ENCODE results near the gene ARHGEF19.

DNA sequence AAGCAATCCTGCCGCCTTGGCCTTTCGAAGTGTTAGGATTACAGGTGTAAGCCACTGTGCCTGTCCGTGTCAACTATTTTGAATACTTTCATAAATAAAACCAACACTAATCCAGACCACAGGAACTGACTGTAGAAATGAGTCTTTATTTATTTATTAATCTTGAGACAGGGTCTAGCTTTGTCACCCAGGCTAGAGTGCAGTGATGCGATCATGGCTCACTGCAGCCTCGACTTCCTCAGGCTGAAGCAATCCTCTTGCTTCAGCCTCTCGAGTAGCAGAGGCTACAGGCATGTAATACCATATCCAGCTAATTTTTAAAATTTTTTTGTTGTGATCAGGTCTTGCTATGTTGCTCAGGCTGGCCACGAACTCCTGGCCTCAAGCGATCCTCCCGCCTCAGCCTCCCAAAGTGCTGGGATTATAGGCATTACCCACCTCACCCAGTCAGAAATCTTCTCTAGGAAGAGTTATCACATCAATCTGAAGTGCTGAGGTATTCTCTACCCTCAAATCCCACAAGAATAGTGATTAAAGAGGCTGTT lies 46.2 kb upstream of the ARHGEF19 start:
- TF ChIP-seq CTCF (IDR thresholded peaks at IDR 0.05) (no peak), POLR2A (IDR thresholded peaks at IDR 0.05) (no peak)
